Chondrocyte (in vitro differentiated cells): ENCODE results near the gene GGNBP2. TPM values are rescaled to one million over a fixed set of nuclear protein-coding genes. Genes with fewer than 3 reads are reported as not detected.

Experiments
- DNase-seq: peaks from one replicate; pipeline ENCODE4 v3.0.0; 2021; ENCODE audit warnings: mixed read lengths, low spot score
- H3K27ac Mint-ChIP-seq: one replicate; pipeline ENCODE4 v1.8.0; 2021; ENCODE audit warnings: mild to moderate bottlenecking, moderate library complexity, mixed read lengths; ENCODE audit not compliant: unreplicated experiment
- H3K27me3 Mint-ChIP-seq: 2 replicates; pipeline ENCODE4 v1.8.0; 2021; ENCODE audit warnings: low read depth, mixed read lengths
- H3K36me3 Mint-ChIP-seq: 2 replicates; pipeline ENCODE4 v1.8.0; 2021; ENCODE audit warnings: low read depth, mixed read lengths
- H3K4me1 Mint-ChIP-seq: 2 replicates; pipeline ENCODE4 v1.8.0; 2021; ENCODE audit warnings: low read depth, mild to moderate bottlenecking, mixed read lengths
- H3K4me3 Mint-ChIP-seq: one replicate; pipeline ENCODE4 v1.8.0; 2021; ENCODE audit warnings: mild to moderate bottlenecking, moderate library complexity, mixed read lengths; ENCODE audit not compliant: unreplicated experiment
- H3K9me3 Mint-ChIP-seq: 2 replicates; pipeline ENCODE4 v1.8.0; 2021; ENCODE audit warnings: low read depth, mixed read lengths
- CTCF ChIP-seq: fragments of 200-600 bp; sonication (generic); IDR thresholded peaks from 2 replicates; pipeline ENCODE4 v1.5.0; 2021; ENCODE audit warnings: antibody characterized with exemption, mild to moderate bottlenecking, moderate library complexity
- total RNA-seq: library from RNA; stranded (reverse); gene quantifications from 3 replicates; pipeline ENCODE4 v1.2.1, GENCODE V29; 2021

The GGNBP2 gene
- total RNA-seq, 1 donor from 2014 or later = 68.2 TPM

- TF ChIP-seq CTCF = no peak
- H3K4me1 Mint-ChIP-seq = peaks cover 39% of the 10 kb centered on the region
- no peaks in the 10 kb centered on the region for H3K36me3 Mint-ChIP-seq
- peak overlapping the region; percentile 99 for H3K27ac Mint-ChIP-seq
- H3K27me3 Mint-ChIP-seq = no peaks in the 10 kb centered on the region
- H3K4me3 Mint-ChIP-seq = peak overlapping the region; percentile 94
- no peak for DNase-seq
- H3K9me3 Mint-ChIP-seq = no peaks in the 10 kb centered on the region
Observed at GRCh38 chr17:36545077-36545464, 352 bp downstream of the GGNBP2 start.

GRCh38 chr17:36545465-36546417 is 1.0 kb downstream of the GGNBP2 start:
- Mint-ChIP-seq H3K36me3 (no peaks in the 10 kb centered on the region), H3K4me3 (peak overlapping the region; percentile 94), H3K27me3 (no peaks in the 10 kb centered on the region), H3K27ac (peak overlapping the region; percentile 95), H3K4me1 (peaks cover 46% of the 10 kb centered on the region), H3K9me3 (no peaks in the 10 kb centered on the region)
- peak; percentile 17 for TF ChIP-seq CTCF
- peak; percentile 99 for DNase-seq

- TF ChIP-seq CTCF = no peak
- no peaks in the 10 kb centered on the region for H3K36me3 Mint-ChIP-seq
- peak overlapping the region; percentile 94 for H3K4me3 Mint-ChIP-seq
- H3K9me3 Mint-ChIP-seq = no peaks in the 10 kb centered on the region
- DNase-seq = no peak
- no peaks in the 10 kb centered on the region for H3K27me3 Mint-ChIP-seq
- H3K27ac Mint-ChIP-seq = peak overlapping the region; percentile 95
- peaks cover 47% of the 10 kb centered on the region for H3K4me1 Mint-ChIP-seq
Observed at GRCh38 chr17:36546418-36547093, 1.8 kb downstream of the GGNBP2 start.

GRCh38 chr17:36547776-36548175 is 3.1 kb downstream of the GGNBP2 start:
- Mint-ChIP-seq H3K4me1 (peaks cover 51% of the 10 kb centered on the region), H3K27ac (peak overlapping the region; percentile 94), H3K27me3 (no peaks in the 10 kb centered on the region), H3K9me3 (no peaks in the 10 kb centered on the region), H3K36me3 (no peaks in the 10 kb centered on the region), H3K4me3 (peak overlapping the region; percentile 94)
- no peak for DNase-seq
- no peak for TF ChIP-seq CTCF
